Activated naive CD4-positive, alpha-beta T cell (primary cell): ENCODE data around the gene GTF2IRD1.
"Not testable (repeated sequence)": the region's sequence is repeated elsewhere in the genome, so short reads cannot be mapped to it uniquely, and the experiment has no call there.

ENCODE experiments used
- DNase-seq, 4 experiments: peaks; one replicate each; lab custom pipeline; 2025; lab: John Stamatoyannopoulos, UW

GTF2IRD1 gene

GRCh38 chr7:74563639-74564038, 109.9 kb downstream of the GTF2IRD1 start:
- not testable (repeated sequence) for DNase-seq

- DNase-seq = no peak
Observed at GRCh38 chr7:74567318-74567668, 113.6 kb downstream of the GTF2IRD1 start.

GRCh38 chr7:74568658-74569057, 115.0 kb downstream of the GTF2IRD1 start:
- no peak for DNase-seq

- DNase-seq = no peak
Observed at GRCh38 chr7:74569501-74570075, 115.9 kb downstream of the GTF2IRD1 start.

GRCh38 chr7:74570533-74571156, 116.9 kb downstream of the GTF2IRD1 start:
- no peak for DNase-seq

GRCh38 chr7:74572301-74572979, 118.7 kb downstream of the GTF2IRD1 start:
- no peak for DNase-seq

- no peak for DNase-seq
Observed at GRCh38 chr7:74573512-74573911, 119.8 kb downstream of the GTF2IRD1 start.

- DNase-seq = no peak
Observed at GRCh38 chr7:74575083-74575784, 121.5 kb downstream of the GTF2IRD1 start.

GRCh38 chr7:74575811-74576210, 122.1 kb downstream of the GTF2IRD1 start:
- DNase-seq = no peak

- DNase-seq = no peak
Observed at GRCh38 chr7:74579800-74580685, 126.3 kb downstream of the GTF2IRD1 start.

GRCh38 chr7:74581916-74582440, 128.3 kb downstream of the GTF2IRD1 start:
- DNase-seq = no peak

GRCh38 chr7:74582447-74583039, 128.8 kb downstream of the GTF2IRD1 start:
- no peak for DNase-seq

GRCh38 chr7:74583630-74584029, 129.9 kb downstream of the GTF2IRD1 start:
- no peak for DNase-seq

- no peak for DNase-seq
Observed at GRCh38 chr7:74584160-74584954, 130.7 kb downstream of the GTF2IRD1 start.

- DNase-seq = no peak
Observed at GRCh38 chr7:74585844-74586243, 132.1 kb downstream of the GTF2IRD1 start.

GRCh38 chr7:74586258-74587175, 132.8 kb downstream of the GTF2IRD1 start:
- DNase-seq = no peak

GRCh38 chr7:74587435-74588126, 133.9 kb downstream of the GTF2IRD1 start:
- DNase-seq = no peak

GRCh38 chr7:74590813-74591212, 137.1 kb downstream of the GTF2IRD1 start:
- no peak for DNase-seq

GRCh38 chr7:74598558-74598957, 144.9 kb downstream of the GTF2IRD1 start:
- DNase-seq = no peak
